ENCODE data around the gene MKKS. TPM values are rescaled to one million over a fixed set of nuclear protein-coding genes. Genes with fewer than 3 reads are reported as not detected.

Gene MKKS
- total RNA-seq, 1 experiment from 2014 or later, result 20.9 TPM

DNA sequence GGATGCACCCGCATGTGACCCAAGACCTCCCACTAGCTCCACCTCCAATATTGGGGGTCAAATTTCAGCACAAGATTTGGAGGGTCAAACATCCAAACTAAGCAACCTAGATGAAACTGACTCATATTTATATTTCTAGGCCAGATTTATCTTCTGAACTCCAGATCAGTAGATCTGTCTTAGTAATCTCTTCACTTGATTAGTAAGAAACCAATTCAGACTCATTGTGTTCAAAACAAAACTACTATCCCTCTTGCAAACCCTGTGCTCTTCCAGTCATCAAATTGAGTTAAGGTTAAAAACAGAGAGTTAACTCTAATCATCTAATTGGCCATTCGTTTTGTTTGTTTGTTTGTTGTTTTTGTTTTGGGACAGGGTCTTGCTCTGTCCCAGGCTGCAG lies 43.3 kb downstream of the MKKS start:
- no peak for TF ChIP-seq ZBTB21 (CRISPR knock-in tag; IDR thresholded peaks at IDR 0.05; ENCODE audit: borderline replicate concordance)
- no peak for TF ChIP-seq NR3C1 (CRISPR knock-in tag; conservative IDR thresholded peaks at IDR 0.05; ENCODE audit: low read depth)
- TF ChIP-seq, protein P1, sequence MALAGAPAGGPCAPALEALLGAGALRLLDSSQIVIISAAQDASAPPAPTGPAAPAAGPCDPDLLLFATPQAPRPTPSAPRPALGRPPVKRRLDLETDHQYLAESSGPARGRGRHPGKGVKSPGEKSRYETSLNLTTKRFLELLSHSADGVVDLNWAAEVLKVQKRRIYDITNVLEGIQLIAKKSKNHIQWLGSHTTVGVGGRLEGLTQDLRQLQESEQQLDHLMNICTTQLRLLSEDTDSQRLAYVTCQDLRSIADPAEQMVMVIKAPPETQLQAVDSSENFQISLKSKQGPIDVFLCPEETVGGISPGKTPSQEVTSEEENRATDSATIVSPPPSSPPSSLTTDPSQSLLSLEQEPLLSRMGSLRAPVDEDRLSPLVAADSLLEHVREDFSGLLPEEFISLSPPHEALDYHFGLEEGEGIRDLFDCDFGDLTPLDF (CRISPR knock-in tag; IDR thresholded peaks at IDR 0.05), result no peak
- no peak for TF ChIP-seq ZNF232 (CRISPR knock-in tag; IDR thresholded peaks at IDR 0.05)
- TF ChIP-seq, protein P2, sequence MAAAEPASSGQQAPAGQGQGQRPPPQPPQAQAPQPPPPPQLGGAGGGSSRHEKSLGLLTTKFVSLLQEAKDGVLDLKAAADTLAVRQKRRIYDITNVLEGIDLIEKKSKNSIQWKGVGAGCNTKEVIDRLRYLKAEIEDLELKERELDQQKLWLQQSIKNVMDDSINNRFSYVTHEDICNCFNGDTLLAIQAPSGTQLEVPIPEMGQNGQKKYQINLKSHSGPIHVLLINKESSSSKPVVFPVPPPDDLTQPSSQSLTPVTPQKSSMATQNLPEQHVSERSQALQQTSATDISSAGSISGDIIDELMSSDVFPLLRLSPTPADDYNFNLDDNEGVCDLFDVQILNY (CRISPR knock-in tag; IDR thresholded peaks at IDR 0.05), result no peak
- TF ChIP-seq NFE2L1 (CRISPR knock-in tag; IDR thresholded peaks at IDR 0.05), result no peak
- no peak for TF ChIP-seq TEAD4 (CRISPR knock-in tag; IDR thresholded peaks at IDR 0.05)
- no peak for TF ChIP-seq PRRX2 (CRISPR knock-in tag; IDR thresholded peaks at IDR 0.05)
- TF ChIP-seq SP1 (CRISPR knock-in tag; conservative IDR thresholded peaks at IDR 0.05), result no peak
- no peak for TF ChIP-seq IRF2 (CRISPR knock-in tag; IDR thresholded peaks at IDR 0.05; ENCODE audit: borderline replicate concordance, low read depth)
- TF ChIP-seq, protein P3, sequence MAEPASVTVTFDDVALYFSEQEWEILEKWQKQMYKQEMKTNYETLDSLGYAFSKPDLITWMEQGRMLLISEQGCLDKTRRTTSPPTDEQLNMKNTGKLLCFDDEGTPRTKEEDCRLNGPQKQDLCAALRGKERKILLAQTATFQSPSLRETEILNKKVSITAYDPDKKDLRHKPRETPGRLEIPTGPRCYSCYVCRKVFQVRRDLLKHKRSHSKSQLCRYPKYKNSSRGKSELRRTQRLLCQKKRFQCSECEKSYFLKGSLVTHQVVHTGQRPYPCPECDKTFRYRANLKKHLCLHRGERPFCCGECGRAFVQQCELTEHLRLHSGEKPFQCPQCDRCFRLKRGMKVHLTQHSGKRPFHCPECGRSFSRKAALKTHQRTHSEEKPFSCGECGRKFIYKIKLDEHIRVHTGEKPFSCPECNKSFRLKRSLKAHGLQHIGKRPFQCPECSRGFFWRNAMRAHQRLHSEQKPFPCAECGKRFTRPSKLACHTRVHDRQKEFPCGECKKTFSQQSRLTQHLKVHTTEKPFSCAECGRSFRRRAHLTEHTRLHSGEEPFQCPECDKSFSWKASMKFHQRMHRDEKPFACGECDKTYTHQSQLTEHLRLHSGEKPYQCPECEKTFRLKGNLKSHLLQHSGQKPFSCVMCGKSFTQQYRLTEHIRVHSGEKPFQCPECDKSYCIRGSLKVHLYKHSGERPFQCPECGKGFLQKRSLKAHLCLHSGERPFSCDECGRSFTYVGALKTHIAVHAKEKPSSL (CRISPR knock-in tag; conservative IDR thresholded peaks at IDR 0.05), result no peak
- TF ChIP-seq SMAD3 (CRISPR knock-in tag; IDR thresholded peaks at IDR 0.05; ENCODE audit: borderline replicate concordance), result no peak
- TF ChIP-seq, protein P4, sequence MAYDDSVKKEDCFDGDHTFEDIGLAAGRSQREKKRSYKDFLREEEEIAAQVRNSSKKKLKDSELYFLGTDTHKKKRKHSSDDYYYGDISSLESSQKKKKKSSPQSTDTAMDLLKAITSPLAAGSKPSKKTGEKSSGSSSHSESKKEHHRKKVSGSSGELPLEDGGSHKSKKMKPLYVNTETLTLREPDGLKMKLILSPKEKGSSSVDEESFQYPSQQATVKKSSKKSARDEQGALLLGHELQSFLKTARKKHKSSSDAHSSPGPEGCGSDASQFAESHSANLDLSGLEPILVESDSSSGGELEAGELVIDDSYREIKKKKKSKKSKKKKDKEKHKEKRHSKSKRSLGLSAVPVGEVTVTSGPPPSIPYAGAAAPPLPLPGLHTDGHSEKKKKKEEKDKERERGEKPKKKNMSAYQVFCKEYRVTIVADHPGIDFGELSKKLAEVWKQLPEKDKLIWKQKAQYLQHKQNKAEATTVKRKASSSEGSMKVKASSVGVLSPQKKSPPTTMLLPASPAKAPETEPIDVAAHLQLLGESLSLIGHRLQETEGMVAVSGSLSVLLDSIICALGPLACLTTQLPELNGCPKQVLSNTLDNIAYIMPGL (CRISPR knock-in tag; IDR thresholded peaks at IDR 0.05), result no peak
- TF ChIP-seq, protein P5, sequence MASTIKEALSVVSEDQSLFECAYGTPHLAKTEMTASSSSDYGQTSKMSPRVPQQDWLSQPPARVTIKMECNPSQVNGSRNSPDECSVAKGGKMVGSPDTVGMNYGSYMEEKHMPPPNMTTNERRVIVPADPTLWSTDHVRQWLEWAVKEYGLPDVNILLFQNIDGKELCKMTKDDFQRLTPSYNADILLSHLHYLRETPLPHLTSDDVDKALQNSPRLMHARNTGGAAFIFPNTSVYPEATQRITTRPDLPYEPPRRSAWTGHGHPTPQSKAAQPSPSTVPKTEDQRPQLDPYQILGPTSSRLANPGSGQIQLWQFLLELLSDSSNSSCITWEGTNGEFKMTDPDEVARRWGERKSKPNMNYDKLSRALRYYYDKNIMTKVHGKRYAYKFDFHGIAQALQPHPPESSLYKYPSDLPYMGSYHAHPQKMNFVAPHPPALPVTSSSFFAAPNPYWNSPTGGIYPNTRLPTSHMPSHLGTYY (CRISPR knock-in tag; IDR thresholded peaks at IDR 0.05), result no peak
- TF ChIP-seq, protein P6, sequence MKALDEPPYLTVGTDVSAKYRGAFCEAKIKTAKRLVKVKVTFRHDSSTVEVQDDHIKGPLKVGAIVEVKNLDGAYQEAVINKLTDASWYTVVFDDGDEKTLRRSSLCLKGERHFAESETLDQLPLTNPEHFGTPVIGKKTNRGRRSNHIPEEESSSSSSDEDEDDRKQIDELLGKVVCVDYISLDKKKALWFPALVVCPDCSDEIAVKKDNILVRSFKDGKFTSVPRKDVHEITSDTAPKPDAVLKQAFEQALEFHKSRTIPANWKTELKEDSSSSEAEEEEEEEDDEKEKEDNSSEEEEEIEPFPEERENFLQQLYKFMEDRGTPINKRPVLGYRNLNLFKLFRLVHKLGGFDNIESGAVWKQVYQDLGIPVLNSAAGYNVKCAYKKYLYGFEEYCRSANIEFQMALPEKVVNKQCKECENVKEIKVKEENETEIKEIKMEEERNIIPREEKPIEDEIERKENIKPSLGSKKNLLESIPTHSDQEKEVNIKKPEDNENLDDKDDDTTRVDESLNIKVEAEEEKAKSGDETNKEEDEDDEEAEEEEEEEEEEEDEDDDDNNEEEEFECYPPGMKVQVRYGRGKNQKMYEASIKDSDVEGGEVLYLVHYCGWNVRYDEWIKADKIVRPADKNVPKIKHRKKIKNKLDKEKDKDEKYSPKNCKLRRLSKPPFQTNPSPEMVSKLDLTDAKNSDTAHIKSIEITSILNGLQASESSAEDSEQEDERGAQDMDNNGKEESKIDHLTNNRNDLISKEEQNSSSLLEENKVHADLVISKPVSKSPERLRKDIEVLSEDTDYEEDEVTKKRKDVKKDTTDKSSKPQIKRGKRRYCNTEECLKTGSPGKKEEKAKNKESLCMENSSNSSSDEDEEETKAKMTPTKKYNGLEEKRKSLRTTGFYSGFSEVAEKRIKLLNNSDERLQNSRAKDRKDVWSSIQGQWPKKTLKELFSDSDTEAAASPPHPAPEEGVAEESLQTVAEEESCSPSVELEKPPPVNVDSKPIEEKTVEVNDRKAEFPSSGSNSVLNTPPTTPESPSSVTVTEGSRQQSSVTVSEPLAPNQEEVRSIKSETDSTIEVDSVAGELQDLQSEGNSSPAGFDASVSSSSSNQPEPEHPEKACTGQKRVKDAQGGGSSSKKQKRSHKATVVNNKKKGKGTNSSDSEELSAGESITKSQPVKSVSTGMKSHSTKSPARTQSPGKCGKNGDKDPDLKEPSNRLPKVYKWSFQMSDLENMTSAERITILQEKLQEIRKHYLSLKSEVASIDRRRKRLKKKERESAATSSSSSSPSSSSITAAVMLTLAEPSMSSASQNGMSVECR (CRISPR knock-in tag; IDR thresholded peaks at IDR 0.05; ENCODE audit: borderline replicate concordance), result no peak
- ChIA-PET CTCF (no interaction called here), POLR2A (no interaction called here)
- peaks cover 3% of the 10 kb centered on the region; the same call in 1 of the 2 replicates for H3K4me1 Mint-ChIP-seq
- H3K27me3 Mint-ChIP-seq (ENCODE audit: low read depth), result no peaks in the 10 kb centered on the region; the same call in 1 of the 2 replicates
- no peak overlapping the region for H3K27ac Mint-ChIP-seq
- peaks cover 2% of the 10 kb centered on the region for H3K36me3 Mint-ChIP-seq
- H3K9me3 Mint-ChIP-seq, result peaks cover 25% of the 10 kb centered on the region
- ATAC-seq (no peak), DNase-seq (ENCODE audit: low spot score) (no peak)
- no peak overlapping the region for H3K4me3 Mint-ChIP-seq

All from WTC11 (cell line).